ENCODE results near the gene RAB17.

RAB17 gene

GRCh38 chr2:237565974-237566373 lies 24.6 kb downstream of the RAB17 start:
- DNase-seq (ENCODE audit: low read depth in 2 of 2, low spot score in 1 of 2) = no peak

DNA sequence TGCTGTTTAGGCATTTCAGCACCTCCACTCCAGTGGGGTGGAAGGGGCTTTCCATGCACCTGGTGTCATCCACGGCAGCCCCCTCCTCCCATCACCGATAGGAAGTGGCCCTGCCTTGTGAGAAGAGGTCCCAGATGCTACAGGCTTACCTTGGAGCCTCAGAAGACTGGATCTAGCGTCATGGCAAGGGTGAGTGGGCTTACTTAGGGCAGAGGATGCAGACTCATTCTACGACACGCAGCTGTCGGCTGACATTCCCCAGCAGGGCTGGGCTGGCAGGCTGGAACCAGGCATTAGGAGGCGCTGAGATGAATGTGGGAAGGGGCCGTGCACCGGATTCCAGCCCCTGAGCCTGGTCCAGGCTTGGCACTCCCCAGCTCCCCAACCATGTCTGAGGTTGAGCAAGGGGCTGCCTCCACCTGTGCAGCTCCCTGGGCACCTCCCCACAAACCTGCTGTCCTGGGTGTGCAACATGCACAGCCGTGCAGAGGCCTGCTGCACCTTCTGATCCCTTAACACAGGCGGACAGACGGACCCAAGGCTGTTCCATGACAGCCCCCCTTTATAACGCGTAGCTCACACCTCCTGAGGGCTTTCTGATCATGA lies 25.9 kb downstream of the RAB17 start:
- DNase-seq (ENCODE audit: low read depth in 2 of 2, low spot score in 1 of 2) = no peak

DNA sequence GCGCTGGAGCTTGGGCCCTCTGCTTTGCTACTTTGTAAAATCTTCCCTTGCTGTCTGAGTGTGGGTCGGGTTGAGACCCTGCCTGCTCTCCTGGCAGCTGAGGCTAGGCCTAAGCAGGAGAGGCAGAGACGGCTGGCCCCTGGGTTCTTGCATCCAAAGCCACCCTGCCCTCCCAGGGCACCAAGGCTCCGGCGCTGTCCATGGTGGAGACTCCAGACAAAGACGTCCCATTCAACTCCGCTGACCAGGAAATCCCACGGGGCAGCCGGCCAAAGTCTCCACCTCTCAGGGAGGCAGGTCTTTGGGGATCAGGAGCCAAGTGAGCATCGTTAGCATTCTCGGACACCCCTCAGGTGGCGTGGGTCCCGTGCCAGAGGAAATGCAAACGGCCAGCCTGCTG lies 26.7 kb downstream of the RAB17 start:
- DNase-seq (ENCODE audit: low read depth in 2 of 2, low spot score in 1 of 2) = no peak

GRCh38 chr2:237561221-237561620 lies 29.3 kb downstream of the RAB17 start:
- no peak for DNase-seq (ENCODE audit: low read depth in 2 of 2, low spot score in 1 of 2)

- DNase-seq (ENCODE audit: low read depth in 2 of 2, low spot score in 1 of 2) = no peak
Observed at GRCh38 chr2:237558961-237559641, 31.4 kb downstream of the RAB17 start.

DNA sequence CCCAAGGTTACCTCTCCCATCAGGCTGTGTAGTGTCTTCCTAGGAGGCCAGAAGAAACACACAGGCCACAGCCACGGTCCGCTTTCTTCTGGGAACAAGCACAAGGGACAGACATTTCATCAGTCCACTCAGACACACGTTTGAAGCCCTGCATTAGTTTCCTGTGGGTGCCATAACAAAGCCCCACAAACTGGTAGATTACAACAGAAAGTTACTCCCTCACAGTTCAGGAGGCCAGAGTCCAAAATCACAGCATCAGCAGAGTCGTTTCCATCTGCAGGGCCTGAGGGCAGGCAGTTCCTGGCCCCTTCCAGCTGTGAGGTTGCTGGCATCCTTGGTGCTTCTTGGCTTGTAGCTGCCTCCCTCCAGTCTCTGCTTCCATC lies 32.9 kb downstream of the RAB17 start:
- DNase-seq (ENCODE audit: low read depth in 2 of 2, low spot score in 1 of 2) = no peak

DNA sequence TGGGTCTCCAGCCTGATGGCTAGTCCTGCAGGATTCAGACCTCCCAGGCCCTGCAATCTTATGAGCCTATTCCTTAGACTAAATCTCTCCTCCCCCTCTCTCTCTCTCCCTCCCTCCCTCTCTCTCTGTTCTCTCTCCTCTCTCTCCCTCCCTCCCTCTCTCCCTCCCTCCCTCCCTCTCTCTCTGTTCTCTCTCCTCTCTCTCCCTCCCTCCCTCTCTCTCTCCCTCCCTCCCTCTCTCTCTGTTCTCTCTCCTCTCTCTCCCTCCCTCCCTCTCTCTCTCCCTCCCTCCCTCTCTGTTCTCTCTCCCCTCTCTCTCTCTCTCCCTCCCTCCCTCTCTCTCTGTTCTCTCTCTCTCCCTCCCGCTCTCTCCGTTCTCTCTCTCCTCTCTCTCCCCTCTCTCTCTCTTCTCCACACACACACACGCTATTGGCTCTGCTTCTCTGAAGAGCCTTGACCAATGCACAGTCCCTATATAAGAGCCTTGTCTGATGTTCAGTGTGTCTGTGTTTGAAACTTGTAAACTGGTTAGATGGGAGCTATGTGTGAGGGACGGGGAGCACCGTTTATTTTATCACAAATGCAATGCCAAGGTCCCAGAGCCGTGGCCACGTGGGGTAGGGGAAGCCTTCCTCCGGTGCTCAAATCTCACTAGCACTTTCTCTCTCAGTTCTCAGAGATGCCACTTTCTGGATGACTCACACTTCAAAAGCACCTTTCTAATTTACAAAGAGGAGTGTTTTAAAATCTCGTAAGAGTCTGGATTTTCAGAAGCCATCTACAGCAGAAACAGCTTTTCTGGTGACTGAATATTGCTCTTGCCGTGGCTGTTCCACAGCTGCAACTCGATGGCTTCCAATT lies 33.5 kb downstream of the RAB17 start:
- DNase-seq (ENCODE audit: low read depth in 2 of 2, low spot score in 1 of 2) = no peak

DNA sequence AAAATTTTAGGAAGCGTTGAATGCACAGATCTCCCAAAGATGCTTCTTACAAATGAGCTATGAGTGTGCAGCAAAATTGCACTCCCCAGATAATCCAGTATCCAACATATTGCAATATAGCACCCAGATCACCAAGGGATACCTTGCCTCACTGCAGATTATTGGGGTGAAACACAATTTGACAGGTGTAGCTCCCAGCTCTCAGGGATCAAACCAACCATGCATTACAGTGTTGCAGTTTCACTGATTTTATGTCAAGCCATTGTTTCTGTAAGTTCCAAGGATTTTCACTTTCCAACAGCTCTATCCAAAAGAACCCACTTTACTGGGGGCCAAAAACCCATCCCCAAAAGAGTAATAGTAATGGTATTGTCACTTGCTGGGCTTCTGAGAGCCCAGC lies 35.0 kb downstream of the RAB17 start:
- no peak for DNase-seq (ENCODE audit: low read depth in 2 of 2, low spot score in 1 of 2)

- DNase-seq (ENCODE audit: low read depth in 2 of 2, low spot score in 1 of 2) = no peak
Observed at GRCh38 chr2:237553948-237554347, 36.6 kb downstream of the RAB17 start.

GRCh38 chr2:237552908-237553307 lies 37.6 kb downstream of the RAB17 start:
- DNase-seq (ENCODE audit: low read depth in 2 of 2, low spot score in 1 of 2) = no peak

DNA sequence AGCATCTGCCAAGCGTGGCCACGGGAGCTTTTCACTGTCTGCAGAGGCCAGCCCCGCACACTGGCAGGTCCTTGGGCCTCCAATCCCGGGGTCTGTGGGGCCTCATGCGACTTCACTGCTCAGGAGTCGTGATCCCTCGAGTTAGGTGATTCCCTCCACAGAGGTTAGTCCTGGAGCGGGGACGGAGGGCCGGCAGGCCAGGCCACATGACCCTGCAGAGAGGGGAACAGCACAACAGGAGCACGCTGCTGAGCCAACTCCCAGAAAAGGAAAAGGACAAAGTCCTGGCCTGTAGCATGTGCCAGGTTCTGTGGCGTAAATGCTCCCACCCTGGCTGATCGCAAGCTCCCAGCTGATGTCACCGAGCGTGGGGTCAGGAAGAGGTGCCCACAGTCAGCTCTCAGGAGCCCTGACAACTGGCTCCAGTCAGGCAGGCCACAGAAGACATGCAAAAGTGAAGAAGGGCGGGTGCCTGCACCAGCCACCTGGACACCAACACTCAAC lies 39.4 kb downstream of the RAB17 start:
- DNase-seq (ENCODE audit: low read depth in 2 of 2, low spot score in 1 of 2) = no peak

GRCh38 chr2:237549643-237550415 lies 40.7 kb downstream of the RAB17 start:
- no peak for DNase-seq (ENCODE audit: low read depth in 2 of 2, low spot score in 1 of 2)

DNA sequence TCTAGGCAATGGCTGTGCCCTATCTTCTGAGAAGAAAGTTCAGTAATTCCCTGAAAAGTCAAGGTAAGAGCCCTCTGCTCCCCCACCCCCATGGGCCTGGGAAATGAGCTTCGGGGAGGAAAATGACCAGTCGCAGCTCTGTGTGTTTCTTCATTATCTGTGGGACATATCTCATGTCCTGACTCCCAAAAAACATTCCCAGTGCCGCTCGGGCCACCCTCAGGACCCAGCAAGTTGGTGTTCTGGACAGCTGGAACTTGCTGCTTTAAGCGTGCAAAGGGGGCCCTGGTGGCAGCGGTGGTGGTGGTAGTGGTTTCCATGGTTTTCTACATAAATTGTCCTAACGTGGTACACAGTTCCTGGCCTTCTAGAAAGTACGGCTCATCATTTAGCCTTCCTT lies 41.3 kb downstream of the RAB17 start:
- no peak for DNase-seq (ENCODE audit: low read depth in 2 of 2, low spot score in 1 of 2)

GRCh38 chr2:237547841-237548416 lies 42.6 kb downstream of the RAB17 start:
- no peak for DNase-seq (ENCODE audit: low read depth in 2 of 2, low spot score in 1 of 2)

GRCh38 chr2:237546876-237547395 lies 43.6 kb downstream of the RAB17 start:
- no peak for DNase-seq (ENCODE audit: low read depth in 2 of 2, low spot score in 1 of 2)

- no peak for DNase-seq (ENCODE audit: low read depth in 2 of 2, low spot score in 1 of 2)
Observed at GRCh38 chr2:237546040-237546875, 44.3 kb downstream of the RAB17 start.

- no peak for DNase-seq (ENCODE audit: low read depth in 2 of 2, low spot score in 1 of 2)
Observed at GRCh38 chr2:237542001-237542704, 48.4 kb downstream of the RAB17 start.

DNA sequence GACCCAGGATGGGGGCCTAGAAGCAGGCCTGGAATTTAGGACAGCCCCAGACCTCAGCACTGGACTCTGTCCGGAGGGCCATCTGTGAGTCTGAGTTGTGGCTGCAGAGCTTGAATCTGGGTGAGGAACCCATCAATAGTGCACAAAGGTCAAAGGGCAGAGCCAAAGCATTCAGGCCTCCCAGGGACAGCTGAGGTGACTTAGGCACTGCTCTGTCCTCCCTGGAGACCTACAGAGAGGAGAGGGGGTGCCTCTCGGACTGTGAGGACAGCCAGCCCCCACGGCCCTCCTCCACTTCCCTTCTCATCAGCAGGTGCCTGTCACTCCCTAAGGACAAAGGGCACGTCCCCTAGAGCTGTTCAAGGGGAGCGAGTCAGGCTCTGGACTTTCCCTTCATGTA lies 49.3 kb downstream of the RAB17 start:
- DNase-seq (ENCODE audit: low read depth in 2 of 2, low spot score in 1 of 2) = no peak

DNA sequence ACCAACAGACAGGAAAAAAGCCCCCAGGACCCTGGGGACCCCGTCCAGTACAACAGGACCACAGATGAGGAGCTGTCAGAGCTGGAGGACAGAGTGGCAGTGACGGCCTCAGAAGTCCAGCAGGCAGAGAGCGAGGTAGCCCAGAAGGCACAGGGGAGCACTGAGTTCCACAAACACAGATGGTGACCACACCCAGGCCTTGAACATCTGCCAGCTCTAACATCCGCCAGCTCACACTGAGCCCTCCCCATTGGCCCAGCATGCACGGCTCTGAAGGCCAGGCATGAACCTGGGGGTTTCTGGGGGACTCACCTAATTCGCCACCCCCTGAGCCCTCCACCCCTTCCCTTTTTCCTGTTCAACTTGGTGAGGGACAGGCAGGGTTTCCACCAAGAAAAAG lies 49.7 kb downstream of the RAB17 start:
- no peak for DNase-seq (ENCODE audit: low read depth in 2 of 2, low spot score in 1 of 2)
